DOHH2 (cell line): ENCODE data around the gene AKR1B15.

ENCODE experiments used
- EZH2phosphoT487 ChIP-seq: fragments of 200-600 bp; sonication (generic); IDR thresholded peaks from 2 replicates; pipeline ENCODE4 v1.6.1; 2017; ENCODE audit warnings: borderline replicate concordance, mild to moderate bottlenecking, antibody characterized with exemption, low read length, moderate library complexity, mixed read lengths
- TF ChIP-seq, protein P1 (sequence below): fragments of 200-600 bp; sonication (generic); IDR thresholded peaks from one replicate; pipeline ENCODE4 v1.5.1; 2014; ENCODE audit warnings: antibody characterized with exemption, mild to moderate bottlenecking, low read depth, low read length; ENCODE audit not compliant: poor library complexity, severe bottlenecking

- TF ChIP-seq, protein P1, sequence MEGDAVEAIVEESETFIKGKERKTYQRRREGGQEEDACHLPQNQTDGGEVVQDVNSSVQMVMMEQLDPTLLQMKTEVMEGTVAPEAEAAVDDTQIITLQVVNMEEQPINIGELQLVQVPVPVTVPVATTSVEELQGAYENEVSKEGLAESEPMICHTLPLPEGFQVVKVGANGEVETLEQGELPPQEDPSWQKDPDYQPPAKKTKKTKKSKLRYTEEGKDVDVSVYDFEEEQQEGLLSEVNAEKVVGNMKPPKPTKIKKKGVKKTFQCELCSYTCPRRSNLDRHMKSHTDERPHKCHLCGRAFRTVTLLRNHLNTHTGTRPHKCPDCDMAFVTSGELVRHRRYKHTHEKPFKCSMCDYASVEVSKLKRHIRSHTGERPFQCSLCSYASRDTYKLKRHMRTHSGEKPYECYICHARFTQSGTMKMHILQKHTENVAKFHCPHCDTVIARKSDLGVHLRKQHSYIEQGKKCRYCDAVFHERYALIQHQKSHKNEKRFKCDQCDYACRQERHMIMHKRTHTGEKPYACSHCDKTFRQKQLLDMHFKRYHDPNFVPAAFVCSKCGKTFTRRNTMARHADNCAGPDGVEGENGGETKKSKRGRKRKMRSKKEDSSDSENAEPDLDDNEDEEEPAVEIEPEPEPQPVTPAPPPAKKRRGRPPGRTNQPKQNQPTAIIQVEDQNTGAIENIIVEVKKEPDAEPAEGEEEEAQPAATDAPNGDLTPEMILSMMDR: no peak
- no peak for TF ChIP-seq EZH2phosphoT487
These were observed 23.0 kb downstream of the AKR1B15 start for GRCh38 chr7:134571746-134572461.
